DOHH2 (cell line): Measurements from ENCODE around the gene DGCR2.

Experiments
- CTCF ChIP-seq: fragments of 200-600 bp; sonication (generic); IDR thresholded peaks from one replicate; pipeline ENCODE4 v1.5.1; 2014; ENCODE audit warnings: antibody characterized with exemption, mild to moderate bottlenecking, low read depth, low read length; ENCODE audit not compliant: poor library complexity, severe bottlenecking
- EZH2phosphoT487 ChIP-seq: fragments of 200-600 bp; sonication (generic); IDR thresholded peaks from 2 replicates; pipeline ENCODE4 v1.6.1; 2017; ENCODE audit warnings: borderline replicate concordance, mild to moderate bottlenecking, antibody characterized with exemption, low read length, moderate library complexity, mixed read lengths

GRCh38 chr22:19003508-19003907 lies 118.7 kb downstream of the DGCR2 start:
- no peak for TF ChIP-seq CTCF
- no peak for TF ChIP-seq EZH2phosphoT487
